Islet precursor cell (in vitro differentiated cells): ENCODE measurements around the gene ACER1.
"Not testable (repeated sequence)": the region's sequence is repeated elsewhere in the genome, so short reads cannot be mapped to it uniquely, and the experiment has no call there.

ENCODE experiments used
- DNase-seq: peaks from one replicate; pipeline ENCODE4 v3.0.0-alpha.2; 2018

Gene ACER1

GRCh38 chr19:6355321-6356040 lies 22.1 kb upstream of the ACER1 start:
- not testable (repeated sequence) for DNase-seq

- no peak for DNase-seq
Measured at GRCh38 chr19:6354098-6354674, 20.8 kb upstream of the ACER1 start.

GRCh38 chr19:6352381-6353165 lies 19.2 kb upstream of the ACER1 start:
- no peak for DNase-seq

- no peak for DNase-seq
Measured at GRCh38 chr19:6350688-6351087, 17.3 kb upstream of the ACER1 start.

- DNase-seq = not testable (repeated sequence)
Measured at GRCh38 chr19:6349271-6349670, 15.9 kb upstream of the ACER1 start.

- no peak for DNase-seq
Measured at GRCh38 chr19:6343462-6343861, 10.1 kb upstream of the ACER1 start.

- no peak for DNase-seq
Measured at GRCh38 chr19:6340493-6341201, 7.2 kb upstream of the ACER1 start.

GRCh38 chr19:6334490-6335285 lies 1.3 kb upstream of the ACER1 start:
- no peak for DNase-seq

- DNase-seq = no peak
Measured at GRCh38 chr19:6326815-6327214, 6.6 kb downstream of the ACER1 start.

- no peak for DNase-seq
Measured at GRCh38 chr19:6325614-6326013, 7.8 kb downstream of the ACER1 start.

GRCh38 chr19:6324757-6325156 lies 8.7 kb downstream of the ACER1 start:
- DNase-seq = no peak

GRCh38 chr19:6322284-6322683 lies 11.1 kb downstream of the ACER1 start:
- no peak for DNase-seq

- DNase-seq = no peak
Measured at GRCh38 chr19:6319376-6319775, 14.0 kb downstream of the ACER1 start.

GRCh38 chr19:6318772-6319171 lies 14.6 kb downstream of the ACER1 start:
- no peak for DNase-seq

GRCh38 chr19:6315646-6316045 lies 17.8 kb downstream of the ACER1 start:
- not testable (repeated sequence) for DNase-seq

- DNase-seq = no peak
Measured at GRCh38 chr19:6313398-6313969, 19.9 kb downstream of the ACER1 start.

- DNase-seq = no peak
Measured at GRCh38 chr19:6312018-6312417, 21.4 kb downstream of the ACER1 start.

- no peak for DNase-seq
Measured at GRCh38 chr19:6298413-6298812, 35.0 kb downstream of the ACER1 start.

GRCh38 chr19:6297202-6297601 lies 36.2 kb downstream of the ACER1 start:
- DNase-seq = no peak

GRCh38 chr19:6292006-6292405 lies 41.4 kb downstream of the ACER1 start:
- no peak for DNase-seq

- DNase-seq = no peak
Measured at GRCh38 chr19:6288737-6289136, 44.7 kb downstream of the ACER1 start.

GRCh38 chr19:6287269-6287885 lies 46.0 kb downstream of the ACER1 start:
- no peak for DNase-seq
